Activated CD4-positive, alpha-beta T cell treated with anti-CD3 and anti-CD28 coated beads, Interleukin-2, amount 10 ng/mL, durations not matched to agents 7 days and 5 days (primary cell): Measurements from ENCODE around the gene GEMIN5. TPM values are rescaled to one million over a fixed set of nuclear protein-coding genes. Genes with fewer than 3 reads are reported as not detected.
A peak's percentile ranks its signal among the peaks of the same experiment; 100 is the strongest.

Experiments used
- CTCF ChIA-PET: fragments of 350-600 bp; sonication (Branson Sonifier 250); formaldehyde crosslinking; loops from one replicate; lab custom pipeline; 2021; ENCODE audit warnings: antibody characterized with exemption; lab: Charles Lee
- POLR2A ChIA-PET: fragments of 350-600 bp; sonication (Branson Sonifier 250); formaldehyde crosslinking; loops from one replicate; lab custom pipeline; 2021; ENCODE audit warnings: antibody characterized with exemption; lab: Charles Lee
- DNase-seq: peaks from one replicate; pipeline ENCODE4 v3.0.0-alpha.2; 2020
- H3K27ac Mint-ChIP-seq: one replicate; pipeline ENCODE4 v1.8.0; 2021; ENCODE audit warnings: mild to moderate bottlenecking, moderate library complexity, mixed read lengths
- H3K27me3 Mint-ChIP-seq: one replicate; pipeline ENCODE4 v1.8.0; 2021; ENCODE audit warnings: mixed read lengths
- H3K36me3 Mint-ChIP-seq: one replicate; pipeline ENCODE4 v1.8.0; 2021; ENCODE audit warnings: low read depth, mixed read lengths
- H3K4me1 Mint-ChIP-seq: one replicate; pipeline ENCODE4 v1.8.0; 2021; ENCODE audit warnings: mixed read lengths
- H3K4me3 Mint-ChIP-seq: one replicate; pipeline ENCODE4 v1.8.0; 2021; ENCODE audit warnings: mild to moderate bottlenecking, moderate library complexity, mixed read lengths
- H3K9me3 Mint-ChIP-seq: one replicate; pipeline ENCODE4 v1.8.0; 2021; ENCODE audit warnings: mixed read lengths
- total RNA-seq, 2 experiments: library from RNA; stranded (reverse); gene quantifications; one replicate each; pipeline ENCODE4 v1.2.3, GENCODE V29; 2021

GEMIN5 gene
- total RNA-seq, 2 experiments from 2014 or later, result 15.7 to 17.8 TPM

- no peak overlapping the region for H3K27ac Mint-ChIP-seq
- DNase-seq, result no peak
- no peaks in the 10 kb centered on the region for H3K9me3 Mint-ChIP-seq
- POLR2A ChIA-PET, result no interaction called here
- H3K4me3 Mint-ChIP-seq, result no peak overlapping the region
- H3K27me3 Mint-ChIP-seq, result no peaks in the 10 kb centered on the region
- CTCF ChIA-PET, result no interaction called here
- peaks cover 67% of the 10 kb centered on the region for H3K36me3 Mint-ChIP-seq
- peaks cover 51% of the 10 kb centered on the region for H3K4me1 Mint-ChIP-seq
These were observed 72.4 kb downstream of the GEMIN5 start for GRCh38 chr5:154865466-154866184.

GRCh38 chr5:154863291-154864080 lies 74.5 kb downstream of the GEMIN5 start:
- no peaks in the 10 kb centered on the region for H3K9me3 Mint-ChIP-seq
- ChIA-PET CTCF (interaction anchor here (0.7 to 1.5 kb wide), 2 partner anchors 17 to 67 kb away, joined by 4 read pairs; no protein-coding TSS in a partner anchor), POLR2A (no interaction called here)
- no peak overlapping the region for H3K27ac Mint-ChIP-seq
- H3K36me3 Mint-ChIP-seq, result peaks cover 71% of the 10 kb centered on the region
- H3K4me1 Mint-ChIP-seq, result peaks cover 54% of the 10 kb centered on the region
- H3K4me3 Mint-ChIP-seq, result no peak overlapping the region
- DNase-seq, result no peak
- H3K27me3 Mint-ChIP-seq, result no peaks in the 10 kb centered on the region

DNA sequence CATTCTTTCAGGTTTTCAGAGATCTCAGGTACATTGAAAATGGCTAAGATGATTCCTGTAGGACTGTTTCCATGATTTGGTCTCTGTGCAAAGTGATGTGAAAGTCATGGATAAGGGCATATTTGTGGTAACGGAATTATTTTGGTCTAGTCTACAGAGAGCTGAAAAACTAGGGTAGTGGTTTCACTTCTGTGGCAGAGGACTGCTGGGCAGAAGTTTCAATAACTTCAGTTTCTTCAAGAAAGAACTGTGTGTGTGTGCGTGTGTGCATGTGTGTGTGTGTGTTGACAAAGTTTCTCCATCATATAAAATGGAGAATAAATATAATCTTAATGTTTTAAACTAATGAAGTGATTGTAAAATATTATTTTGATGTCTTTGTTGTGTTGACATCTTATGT lies 75.2 kb downstream of the GEMIN5 start:
- peaks cover 51% of the 10 kb centered on the region for H3K4me1 Mint-ChIP-seq
- POLR2A ChIA-PET, result no interaction called here
- peaks cover 69% of the 10 kb centered on the region for H3K36me3 Mint-ChIP-seq
- no peaks in the 10 kb centered on the region for H3K9me3 Mint-ChIP-seq
- H3K27ac Mint-ChIP-seq, result peak overlapping the region; percentile 16
- no peaks in the 10 kb centered on the region for H3K27me3 Mint-ChIP-seq
- CTCF ChIA-PET, result interaction anchor here (1.5 to 1.7 kb wide), 2 partner anchors 14 to 18 kb away, joined by 4 read pairs; no protein-coding TSS in a partner anchor
- peak overlapping the region; percentile 9 for H3K4me3 Mint-ChIP-seq
- DNase-seq, result no peak

GRCh38 chr5:154861946-154862345 lies 76.1 kb downstream of the GEMIN5 start:
- H3K27ac Mint-ChIP-seq, result no peak overlapping the region
- CTCF ChIA-PET, result interaction anchor here (1.7 kb wide), 1 partner anchor 15 kb away, joined by 4 read pairs; no protein-coding TSS in a partner anchor
- DNase-seq, result no peak
- no peaks in the 10 kb centered on the region for H3K27me3 Mint-ChIP-seq
- peak overlapping the region; percentile 88 for H3K4me3 Mint-ChIP-seq
- peaks cover 65% of the 10 kb centered on the region for H3K36me3 Mint-ChIP-seq
- H3K4me1 Mint-ChIP-seq, result peaks cover 51% of the 10 kb centered on the region
- H3K9me3 Mint-ChIP-seq, result no peaks in the 10 kb centered on the region
- POLR2A ChIA-PET, result no interaction called here

- no peak for DNase-seq
- POLR2A ChIA-PET, result no interaction called here
- Mint-ChIP-seq H3K9me3 (no peaks in the 10 kb centered on the region), H3K4me3 (peak overlapping the region; percentile 88), H3K36me3 (peaks cover 57% of the 10 kb centered on the region), H3K4me1 (peaks cover 54% of the 10 kb centered on the region), H3K27me3 (no peaks in the 10 kb centered on the region), H3K27ac (peak overlapping the region; percentile 99)
- CTCF ChIA-PET, result interaction anchor here (0.5 to 1.2 kb wide), 2 partner anchors 10 to 199 kb away, joined by 3 read pairs; no protein-coding TSS in a partner anchor
These were observed 77.2 kb downstream of the GEMIN5 start for GRCh38 chr5:154860765-154861164.

DNA sequence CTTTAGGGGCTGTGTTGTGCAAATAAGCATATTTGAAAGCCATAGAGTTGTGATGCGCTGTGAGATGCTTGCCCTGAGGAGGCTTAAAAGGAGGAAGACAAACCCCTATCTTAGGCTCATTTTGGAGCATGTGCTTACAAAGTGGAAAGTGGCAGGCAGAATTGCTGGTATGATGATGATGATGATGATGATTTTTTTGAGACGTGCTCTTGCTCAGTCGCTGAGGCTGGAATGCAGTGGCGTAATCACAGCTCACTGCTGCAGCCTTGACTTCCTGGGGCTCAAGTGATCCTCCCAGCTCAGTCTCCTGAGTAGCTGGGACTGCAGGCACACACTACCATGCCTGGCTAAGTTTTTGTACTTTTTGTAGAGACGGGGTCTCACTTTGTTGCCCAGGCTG lies 77.9 kb downstream of the GEMIN5 start:
- H3K27ac Mint-ChIP-seq, result peak overlapping the region; percentile 99
- H3K36me3 Mint-ChIP-seq, result peaks cover 50% of the 10 kb centered on the region
- POLR2A ChIA-PET, result no interaction called here
- H3K4me1 Mint-ChIP-seq, result peaks cover 49% of the 10 kb centered on the region
- CTCF ChIA-PET, result no interaction called here
- H3K9me3 Mint-ChIP-seq, result no peaks in the 10 kb centered on the region
- peak; percentile 15 for DNase-seq
- H3K27me3 Mint-ChIP-seq, result no peaks in the 10 kb centered on the region
- H3K4me3 Mint-ChIP-seq, result peak overlapping the region; percentile 88

DNA sequence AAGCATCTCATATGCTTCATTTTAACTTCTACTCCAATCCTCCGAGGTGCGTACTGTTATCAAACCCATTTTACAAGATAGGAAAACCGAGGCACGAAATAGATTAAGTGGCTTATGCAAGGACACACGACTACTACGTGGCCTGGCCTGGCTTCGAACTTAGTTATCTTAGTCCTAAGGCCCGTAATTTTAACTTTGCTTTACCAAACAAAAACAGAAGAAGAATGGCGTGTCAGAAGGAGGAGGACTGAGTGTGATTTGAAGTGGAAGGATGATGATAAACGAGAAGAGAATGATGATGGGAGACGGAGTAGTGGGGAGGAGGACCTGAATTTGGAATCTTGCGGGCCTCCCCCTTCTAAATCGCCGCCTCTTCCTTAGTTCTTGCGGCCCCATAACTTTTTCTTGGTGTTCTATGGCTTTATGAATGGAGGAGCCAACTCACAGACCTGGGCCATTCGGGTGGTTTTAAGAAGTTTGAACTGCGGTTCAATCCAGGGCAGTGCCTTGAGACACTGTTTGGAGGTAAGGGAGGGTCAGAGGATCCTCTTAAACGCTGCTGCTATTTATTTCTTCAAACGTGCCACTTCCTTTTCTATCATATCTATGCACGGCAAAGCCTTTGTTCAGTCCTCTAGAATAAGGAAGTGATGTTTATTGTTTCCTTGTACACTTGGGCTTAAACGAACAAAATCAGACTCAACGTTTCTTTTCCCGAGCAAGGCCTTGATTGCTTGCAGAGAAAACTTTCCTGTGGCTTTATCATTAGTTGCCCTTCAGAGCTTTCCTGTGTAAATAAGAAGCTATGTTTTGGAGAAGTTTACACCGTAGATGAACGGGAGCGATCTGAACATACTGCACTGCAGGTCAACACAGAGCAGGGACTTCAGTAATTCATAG lies 78.8 kb downstream of the GEMIN5 start:
- DNase-seq, result peak; percentile 28
- H3K27ac Mint-ChIP-seq, result peak overlapping the region; percentile 99
- peaks cover 47% of the 10 kb centered on the region for H3K4me1 Mint-ChIP-seq
- H3K36me3 Mint-ChIP-seq, result peaks cover 42% of the 10 kb centered on the region
- ChIA-PET CTCF (no interaction called here), POLR2A (no interaction called here)
- no peaks in the 10 kb centered on the region for H3K9me3 Mint-ChIP-seq
- peak overlapping the region; percentile 88 for H3K4me3 Mint-ChIP-seq
- H3K27me3 Mint-ChIP-seq, result no peaks in the 10 kb centered on the region

- H3K4me1 Mint-ChIP-seq, result peaks cover 43% of the 10 kb centered on the region
- peaks cover 36% of the 10 kb centered on the region for H3K36me3 Mint-ChIP-seq
- no peaks in the 10 kb centered on the region for H3K27me3 Mint-ChIP-seq
- H3K27ac Mint-ChIP-seq, result peak within 1 kb of the TSS; percentile 99
- ChIA-PET POLR2A (no interaction called here), CTCF (no interaction called here)
- peak within 1 kb of the TSS; percentile 88 for H3K4me3 Mint-ChIP-seq
- peak; percentile 97 for DNase-seq
- no peaks in the 10 kb centered on the region for H3K9me3 Mint-ChIP-seq
These were observed 79.6 kb downstream of the GEMIN5 start, which contains the start of gene CNOT8 for GRCh38 chr5:154858297-154858971. TSS of gene CNOT8 (plus strand) at chr5:154858627. CDS start at chr5:154863279, 4,652 bp downstream.

GRCh38 chr5:154857530-154858296 lies 80.3 kb downstream of the GEMIN5 start:
- Mint-ChIP-seq H3K27me3 (no peaks in the 10 kb centered on the region), H3K9me3 (no peaks in the 10 kb centered on the region), H3K4me1 (peaks cover 36% of the 10 kb centered on the region), H3K4me3 (peak overlapping the region; percentile 88), H3K27ac (peak overlapping the region; percentile 99), H3K36me3 (peaks cover 30% of the 10 kb centered on the region)
- POLR2A ChIA-PET, result interaction anchor here (0.6 kb wide), 1 partner anchor 99 kb away, joined by 4 read pairs; no protein-coding TSS in a partner anchor
- peak; percentile 88 for DNase-seq
- CTCF ChIA-PET, result interaction anchor here (0.5 to 1.5 kb wide), 4 partner anchors 28 to 821 kb away, joined by 3 read pairs; no protein-coding TSS in a partner anchor

GRCh38 chr5:154851351-154851750 lies 86.7 kb downstream of the GEMIN5 start:
- no peaks in the 10 kb centered on the region for H3K36me3 Mint-ChIP-seq
- ChIA-PET POLR2A (no interaction called here), CTCF (no interaction called here)
- no peak overlapping the region for H3K4me3 Mint-ChIP-seq
- H3K9me3 Mint-ChIP-seq, result no peaks in the 10 kb centered on the region
- no peaks in the 10 kb centered on the region for H3K27me3 Mint-ChIP-seq
- DNase-seq, result no peak
- peaks cover 3% of the 10 kb centered on the region for H3K4me1 Mint-ChIP-seq
- no peak overlapping the region for H3K27ac Mint-ChIP-seq
